Cortex of kidney (tissue), 1 donor: ENCODE measurements around the gene SPATA46.

Experiments used
- DNase-seq: peaks from one replicate; lab custom pipeline; 2025; lab: John Stamatoyannopoulos, UW

SPATA46 gene

GRCh38 chr1:162390396-162391185 lies 13.9 kb upstream of the SPATA46 start:
- no peak for DNase-seq

GRCh38 chr1:162389971-162390370 lies 13.3 kb upstream of the SPATA46 start:
- DNase-seq = no peak

DNA sequence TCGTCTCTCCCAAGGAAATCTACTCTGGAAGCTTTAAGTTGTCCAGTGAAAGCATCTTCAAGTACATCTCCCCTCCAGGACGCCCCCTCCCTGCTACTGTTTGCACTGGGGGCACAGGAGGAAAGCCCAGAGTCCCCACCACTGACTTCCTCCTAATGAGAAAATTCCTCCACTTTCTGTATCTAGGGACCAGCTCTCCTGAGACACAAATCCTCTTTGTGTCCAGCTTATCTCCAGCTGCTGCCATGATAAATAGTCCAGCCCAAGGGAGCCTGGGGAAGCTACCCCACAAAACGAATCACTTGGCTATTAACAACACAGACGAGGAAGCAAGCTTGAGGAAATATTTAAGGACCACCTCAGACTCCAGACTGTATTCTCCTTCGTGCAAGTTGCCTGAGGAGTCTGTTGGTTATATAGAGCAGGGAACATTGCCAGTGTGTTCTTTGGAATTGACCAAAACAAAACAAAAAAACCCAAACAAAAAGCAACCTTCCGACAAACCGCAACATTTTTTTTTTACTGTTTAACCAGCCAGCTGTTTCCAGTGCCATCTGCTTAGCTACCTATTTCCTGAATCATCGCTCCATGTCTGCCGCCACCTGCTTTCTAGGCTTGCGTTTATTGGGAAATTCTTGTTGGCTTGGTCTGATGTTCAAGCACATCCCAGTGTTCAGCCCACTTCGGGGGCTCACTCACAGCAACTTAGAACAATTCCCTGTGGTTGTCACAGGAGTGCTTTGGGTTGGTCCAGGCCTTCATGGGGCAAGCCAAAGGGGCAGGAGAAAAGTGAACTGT lies 12.6 kb upstream of the SPATA46 start:
- no peak for DNase-seq

- DNase-seq = no peak
These were observed 12.0 kb upstream of the SPATA46 start for GRCh38 chr1:162388615-162389014.

DNA sequence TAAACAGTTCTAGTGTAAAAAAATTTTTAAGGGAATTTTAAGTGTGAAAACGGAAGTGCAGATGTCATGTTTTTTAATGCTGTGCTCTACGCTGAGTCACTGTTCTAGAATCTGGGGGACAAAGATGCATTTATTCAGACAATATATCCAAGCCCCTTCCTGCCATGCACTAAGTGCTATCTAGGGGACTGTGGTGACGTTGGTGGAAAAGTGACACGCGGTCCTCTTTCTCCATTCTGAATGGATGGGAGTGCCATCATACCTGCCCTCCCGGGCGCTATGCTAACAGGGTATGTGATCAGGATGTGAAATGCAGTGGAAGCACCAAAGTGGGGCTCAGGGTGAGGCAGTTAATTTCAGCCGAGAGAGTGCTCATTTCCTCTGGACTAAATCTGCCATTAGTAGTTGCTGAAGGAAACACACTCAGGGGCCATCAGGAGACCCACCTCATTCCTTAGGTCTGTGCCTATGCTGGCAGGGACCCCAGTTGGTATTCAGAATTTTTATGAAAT lies 11.5 kb upstream of the SPATA46 start:
- DNase-seq = no peak

DNA sequence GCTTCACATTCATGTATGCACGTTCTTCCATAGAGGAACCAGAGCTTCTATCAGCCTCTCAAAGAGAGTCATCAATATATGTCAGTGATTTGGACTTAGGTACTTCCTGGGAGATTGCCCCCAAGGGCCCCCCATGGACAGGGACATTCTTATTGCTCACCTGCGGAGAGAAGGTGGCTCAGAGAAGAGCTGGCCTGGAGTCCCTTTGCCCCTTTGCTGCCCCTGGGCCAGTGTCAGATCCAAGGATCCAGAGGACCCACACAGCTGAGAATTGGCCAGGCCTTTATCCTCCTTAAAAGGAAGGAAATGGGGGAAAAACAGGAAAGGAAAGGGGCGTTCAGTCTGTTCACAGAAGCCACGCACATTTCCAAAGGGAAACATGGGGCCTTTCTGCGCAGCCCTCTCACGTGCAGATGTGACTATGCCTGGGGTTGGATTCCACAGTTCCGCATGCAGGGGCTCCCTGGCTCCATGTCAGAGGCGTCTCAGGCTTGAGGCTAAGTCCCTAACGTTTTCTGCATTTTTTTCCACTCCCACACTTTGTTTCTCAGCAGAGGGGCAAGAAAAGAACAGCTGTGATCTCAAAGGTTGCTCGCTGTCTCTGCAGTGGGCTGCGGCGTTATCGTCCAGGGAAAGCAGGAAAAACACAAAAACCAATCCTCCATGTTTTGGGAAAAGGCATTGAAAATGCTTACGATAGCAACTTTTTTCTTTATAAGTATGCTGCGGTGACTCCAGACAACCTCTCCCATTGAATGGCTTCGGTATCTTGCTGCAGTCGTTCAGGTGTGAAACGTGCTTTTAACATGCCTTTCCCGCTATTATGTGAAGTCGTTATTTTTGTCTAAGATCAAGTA lies 10.8 kb upstream of the SPATA46 start:
- DNase-seq = no peak

GRCh38 chr1:162386292-162387225 lies 9.9 kb upstream of the SPATA46 start:
- DNase-seq = no peak

- DNase-seq = no peak
These were observed 9.0 kb upstream of the SPATA46 start for GRCh38 chr1:162385702-162386101.

DNA sequence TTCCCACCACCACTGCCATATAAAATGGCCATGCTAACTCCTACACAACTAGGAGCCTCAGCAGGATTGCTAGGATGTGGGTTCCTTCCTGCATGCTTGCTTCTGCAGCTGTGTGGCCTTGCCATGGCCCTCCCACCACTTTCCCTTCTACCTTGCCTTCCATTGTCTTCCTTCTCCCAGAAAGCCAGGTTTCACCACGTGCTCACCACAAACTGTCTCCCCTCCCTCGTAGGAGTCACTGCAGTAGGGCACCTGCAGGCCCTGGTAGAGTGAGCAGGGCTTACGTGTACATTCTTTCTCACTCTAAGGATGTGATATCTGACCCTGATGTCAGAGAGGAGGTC lies 8.6 kb upstream of the SPATA46 start:
- DNase-seq = no peak

- DNase-seq = no peak
These were observed 8.1 kb upstream of the SPATA46 start for GRCh38 chr1:162384601-162385279.

DNA sequence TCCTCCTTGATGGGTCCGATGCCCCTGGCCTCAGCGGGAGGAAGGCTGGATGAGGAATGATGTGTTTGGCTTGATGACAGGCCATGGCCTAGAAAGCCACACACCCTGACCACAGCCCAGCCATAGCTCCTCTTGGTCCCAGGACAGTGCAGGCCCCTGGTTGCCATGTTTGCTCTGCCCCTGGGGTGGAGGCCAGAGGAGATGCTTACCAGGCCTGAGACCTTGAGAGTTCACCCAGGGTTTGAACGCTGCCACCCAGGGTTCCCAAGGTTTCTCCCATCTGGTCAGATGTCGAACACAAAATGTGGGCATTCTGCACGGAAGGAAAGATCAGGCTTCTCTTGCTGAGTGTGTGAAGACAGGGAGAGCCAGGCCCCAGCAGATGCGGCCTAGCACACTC lies 7.5 kb upstream of the SPATA46 start:
- no peak for DNase-seq

- DNase-seq = no peak
These were observed 6.9 kb upstream of the SPATA46 start for GRCh38 chr1:162383516-162383915.

- no peak for DNase-seq
These were observed 6.4 kb upstream of the SPATA46 start for GRCh38 chr1:162383091-162383490.

DNA sequence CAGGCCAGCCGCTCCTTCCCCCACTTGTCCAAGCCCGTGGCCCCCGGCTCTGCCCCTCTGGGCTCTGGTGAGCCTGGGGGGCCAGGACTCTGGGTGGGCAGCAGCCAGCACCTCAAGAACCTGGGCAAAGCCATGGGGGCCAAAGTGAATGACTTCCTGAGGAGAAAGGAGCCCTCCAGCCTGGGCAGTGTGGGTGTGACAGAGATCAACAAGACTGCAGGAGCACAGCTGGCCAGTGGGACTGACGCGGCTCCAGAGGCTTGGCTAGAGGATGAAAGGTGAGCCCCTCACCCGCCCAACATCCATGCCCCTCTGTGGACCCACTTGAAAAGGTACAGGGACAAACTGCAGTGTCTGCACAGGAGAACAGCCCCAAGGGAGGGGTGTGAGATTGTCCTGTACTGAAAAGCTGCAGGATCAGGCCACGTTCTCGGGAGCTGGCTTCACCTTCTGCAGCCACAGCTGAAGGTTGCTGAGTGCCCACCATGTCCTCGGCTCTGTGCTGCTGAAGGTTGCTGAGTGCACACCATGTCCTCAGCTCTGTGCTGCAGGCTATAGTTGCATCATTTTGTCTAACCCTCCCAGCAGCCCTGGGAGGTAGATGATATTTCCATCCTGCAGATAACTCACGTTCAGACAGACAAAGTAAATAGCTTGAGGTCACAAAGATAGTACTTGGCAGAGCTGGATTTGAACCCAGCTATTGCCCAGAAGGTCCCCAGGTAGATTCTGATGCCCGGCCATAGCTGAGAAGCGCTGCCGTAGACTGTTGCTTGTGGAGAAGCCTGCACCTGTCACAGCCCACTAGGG lies 5.5 kb upstream of the SPATA46 start:
- DNase-seq = no peak

DNA sequence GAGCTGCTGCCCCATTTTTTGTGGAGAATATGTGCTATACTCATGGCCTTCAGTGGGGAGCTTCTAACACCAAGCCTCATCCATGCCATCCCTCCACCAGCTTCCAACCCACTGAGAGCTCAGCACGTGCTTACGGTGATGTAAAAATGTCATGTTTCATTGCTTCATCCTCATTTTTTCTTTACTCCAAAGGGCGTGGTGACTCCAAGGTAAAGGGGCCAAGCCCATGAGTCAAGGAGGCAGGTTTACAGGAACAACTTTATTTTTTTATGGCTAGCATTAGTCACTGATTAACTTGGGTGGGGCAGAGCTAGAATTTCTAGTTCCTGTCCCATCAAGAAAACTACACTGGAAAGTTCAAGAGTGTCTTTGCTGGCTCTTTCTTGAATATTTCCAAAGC lies 4.7 kb upstream of the SPATA46 start, which contains the start of gene C1orf226:
C1orf226 (plus strand) TSS at position 346 of the 400 bp plus-strand sequence. CDS start 174 bp downstream, outside the sequence.
- no peak for DNase-seq

DNA sequence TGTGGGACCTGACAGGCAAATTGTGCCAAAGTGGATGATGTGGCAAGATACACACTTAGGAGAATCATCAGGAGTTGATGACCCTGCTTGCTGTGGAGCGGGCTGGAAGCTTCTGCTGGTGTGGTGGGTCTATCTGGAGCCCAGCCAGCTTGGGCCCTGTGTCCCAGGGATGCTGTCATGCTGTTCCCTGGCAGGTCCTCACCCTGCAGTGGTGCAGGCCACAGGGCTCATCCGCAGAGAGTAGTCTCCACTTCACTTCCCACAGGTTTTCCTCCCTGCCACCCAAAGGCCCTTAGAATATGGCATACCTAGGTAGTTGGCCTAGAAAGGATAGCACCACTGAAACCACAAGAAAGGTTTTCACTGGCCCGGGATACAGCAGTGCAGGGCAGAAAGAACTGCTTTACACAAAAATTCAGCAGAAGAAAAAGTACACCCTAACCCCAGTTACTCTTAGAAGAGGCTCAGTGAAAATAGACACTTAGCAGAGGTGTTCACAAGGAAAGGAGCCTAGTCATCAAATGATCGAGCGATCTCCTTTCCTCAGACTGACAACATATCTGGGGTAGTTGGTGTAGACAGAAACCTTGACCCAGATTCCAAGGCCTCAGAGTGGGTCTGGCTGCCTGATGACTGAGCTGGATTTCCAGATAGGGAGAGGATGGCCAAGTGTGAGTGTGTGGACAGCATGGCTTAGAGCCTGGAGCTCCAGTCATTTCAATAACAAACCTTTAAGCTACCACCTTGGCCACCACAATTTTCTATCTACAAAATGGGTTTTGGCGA lies 3.6 kb upstream of the SPATA46 start:
- no peak for DNase-seq

DNA sequence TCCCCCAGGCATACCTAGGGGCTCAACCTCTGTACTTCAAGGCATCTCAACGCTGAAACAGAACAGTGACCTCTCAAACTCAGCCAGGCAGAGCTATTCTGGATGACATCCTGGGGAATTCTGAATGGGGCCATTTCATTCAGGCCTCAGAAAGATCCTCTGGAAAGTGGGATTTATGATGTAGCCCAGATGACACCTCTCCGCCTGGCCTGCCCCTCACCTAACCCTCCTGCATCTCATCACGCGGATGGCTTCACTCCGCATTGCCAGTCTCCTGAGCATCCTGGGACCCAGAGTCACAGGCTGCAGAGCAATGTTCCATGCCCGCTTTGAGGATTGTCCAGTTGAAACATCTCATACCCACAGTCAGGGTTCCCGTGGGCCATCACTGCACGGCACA lies 1.2 kb downstream of the SPATA46 start:
- no peak for DNase-seq

GRCh38 chr1:162374406-162374805 lies 2.2 kb downstream of the SPATA46 start:
- no peak for DNase-seq
